BLaER1 treated with 17β-estradiol and CSF1 and Interleukin-3, amounts not matched to agents 10 nM and 100 nM (cell line): ENCODE data around the gene KCNA3.

ENCODE experiments used
- H3K27ac ChIP-seq, 11 experiments: shearing (Covaris generic); formaldehyde crosslinking; 2 replicates each; pipeline ENCODE4 v1.8.1; 2022
- H3K27me3 ChIP-seq, 11 experiments: shearing (Covaris generic); formaldehyde crosslinking; 2 replicates each; pipeline ENCODE4 v1.8.1; 2022
- H3K36me3 ChIP-seq, 11 experiments: shearing (Covaris generic); formaldehyde crosslinking; 2 replicates each; pipeline ENCODE4 v1.8.1; 2022
- H3K4me1 ChIP-seq, 10 experiments: shearing (Covaris generic); formaldehyde crosslinking; 2 replicates each; pipeline ENCODE4 v1.8.1; 2022
- H3K4me2 ChIP-seq, 11 experiments: shearing (Covaris generic); formaldehyde crosslinking; 2 replicates each; pipeline ENCODE4 v1.8.1; 2022
- H3K4me3 ChIP-seq, 10 experiments: shearing (Covaris generic); formaldehyde crosslinking; 2 replicates each; pipeline ENCODE4 v1.8.1; 2022
- H3K9ac ChIP-seq, 11 experiments: shearing (Covaris generic); formaldehyde crosslinking; 2 replicates each; pipeline ENCODE4 v1.8.1; 2022
- H3K9me3 ChIP-seq, 11 experiments: shearing (Covaris generic); formaldehyde crosslinking; replicated peaks in 1 of 11; 2 replicates each; pipeline ENCODE4 v1.8.1; 2022
- H4K20me1 ChIP-seq, 11 experiments: shearing (Covaris generic); formaldehyde crosslinking; 2 replicates each; pipeline ENCODE4 v1.8.1; 2022
- Cebpa-rat ChIP-seq, 11 experiments: shearing (Covaris generic); IDR thresholded peaks; 2 replicates each; pipeline ENCODE4 v1.8.1; 2022

The KCNA3 gene

GRCh38 chr1:110639724-110640386 is 34.9 kb downstream of the KCNA3 start:
- H3K27me3 ChIP-seq: no peaks in the 10 kb centered on the region
- H4K20me1 ChIP-seq: no peaks in the 10 kb centered on the region
- peaks cover 21 to 94% (median 33%) of the 10 kb centered on the region in 10 experiments for H3K4me1 ChIP-seq
- no peaks in the 10 kb centered on the region; a peak in 1 of 22 replicates for H3K9me3 ChIP-seq
- no peaks in the 10 kb centered on the region for H3K36me3 ChIP-seq
- no peak for TF ChIP-seq Cebpa-rat (IDR thresholded peaks at IDR 0.05)
- no peak overlapping the region for H3K4me3 ChIP-seq
- H3K27ac ChIP-seq: peak overlapping the region in 6 of 11 experiments; percentile 18 to 95 (median 76); a peak in 11 of 22 replicates
- H3K4me2 ChIP-seq: peak overlapping the region in 5 of 11 experiments; percentile 22 to 87 (median 72); a peak in 10 of 22 replicates
- H3K9ac ChIP-seq: peak overlapping the region in 3 of 11 experiments; percentile 21 to 74 (median 69); a peak in 6 of 22 replicates

GRCh38 chr1:110638556-110638955 is 36.2 kb downstream of the KCNA3 start:
- 0 out of 22 replicates have a peak overlapping the region, but pooled peaks of 1 of the 11 experiments have one; percentile 72 for H3K4me2 ChIP-seq

GRCh38 chr1:110638058-110638457 is 36.7 kb downstream of the KCNA3 start:
- no peak overlapping the region; a peak in 1 of 22 replicates for H3K4me2 ChIP-seq

More at GRCh38 chr1:110638556-110638955, 36.2 kb downstream of the KCNA3 start:
- Histone ChIP-seq H3K27me3 (no peaks in the 10 kb centered on the region), H3K27ac (peak overlapping the region in 1 of 11 experiments; percentile 89; a peak in 2 of 22 replicates), H3K4me1 (peaks cover 21 to 94% (median 34%) of the 10 kb centered on the region in 10 experiments), H3K9me3 (no peaks in the 10 kb centered on the region), H3K9ac (no peak overlapping the region), H3K4me3 (no peak overlapping the region), H4K20me1 (no peaks in the 10 kb centered on the region), H3K36me3 (no peaks in the 10 kb centered on the region)
- no peak for TF ChIP-seq Cebpa-rat (IDR thresholded peaks at IDR 0.05)

GRCh38 chr1:110637475-110637874 is 37.3 kb downstream of the KCNA3 start:
- Histone ChIP-seq H3K27ac (no peak overlapping the region), H3K36me3 (no peaks in the 10 kb centered on the region), H3K4me3 (no peak overlapping the region), H3K27me3 (no peaks in the 10 kb centered on the region), H3K4me2 (no peak overlapping the region; a peak in 1 of 22 replicates), H3K9me3 (no peaks in the 10 kb centered on the region), H3K9ac (no peak overlapping the region), H4K20me1 (no peaks in the 10 kb centered on the region), H3K4me1 (peaks cover 18 to 93% (median 35%) of the 10 kb centered on the region in 10 experiments)
- TF ChIP-seq Cebpa-rat (IDR thresholded peaks at IDR 0.05): no peak

More at GRCh38 chr1:110638058-110638457, 36.7 kb downstream of the KCNA3 start:
- Histone ChIP-seq H3K4me1 (peaks cover 18 to 94% (median 33%) of the 10 kb centered on the region in 10 experiments), H4K20me1 (no peaks in the 10 kb centered on the region), H3K9ac (no peak overlapping the region), H3K36me3 (no peaks in the 10 kb centered on the region), H3K27me3 (no peaks in the 10 kb centered on the region), H3K27ac (0 out of 22 replicates have a peak overlapping the region, but pooled peaks of 1 of the 11 experiments have one; percentile 89), H3K9me3 (no peaks in the 10 kb centered on the region), H3K4me3 (no peak overlapping the region)
- TF ChIP-seq Cebpa-rat (IDR thresholded peaks at IDR 0.05): no peak

GRCh38 chr1:110636149-110636935 is 38.4 kb downstream of the KCNA3 start:
- Histone ChIP-seq H4K20me1 (no peaks in the 10 kb centered on the region), H3K27me3 (no peaks in the 10 kb centered on the region), H3K4me3 (no peak overlapping the region), H3K9ac (no peak overlapping the region), H3K36me3 (no peaks in the 10 kb centered on the region), H3K4me1 (peaks cover 27 to 93% (median 42%) of the 10 kb centered on the region in 10 experiments), H3K4me2 (peak overlapping the region in 8 of 11 experiments; percentile 5 to 69 (median 42); a peak in 11 of 22 replicates), H3K27ac (peak overlapping the region in 1 of 11 experiments; percentile 52; a peak in 1 of 22 replicates), H3K9me3 (no peaks in the 10 kb centered on the region)
- TF ChIP-seq Cebpa-rat (IDR thresholded peaks at IDR 0.05): no peak

GRCh38 chr1:110635434-110635833 is 39.3 kb downstream of the KCNA3 start:
- Histone ChIP-seq H4K20me1 (no peaks in the 10 kb centered on the region), H3K9ac (peak overlapping the region in 1 of 11 experiments; percentile 29; a peak in 1 of 22 replicates), H3K9me3 (no peaks in the 10 kb centered on the region), H3K4me1 (peaks cover 36 to 93% (median 51%) of the 10 kb centered on the region in 10 experiments), H3K36me3 (no peaks in the 10 kb centered on the region), H3K27me3 (no peaks in the 10 kb centered on the region), H3K27ac (peak overlapping the region in 3 of 11 experiments; percentile 31 to 70 (median 52); a peak in 5 of 22 replicates), H3K4me2 (peak overlapping the region in 8 of 11 experiments; percentile 32 to 69 (median 47); a peak in 14 of 22 replicates), H3K4me3 (no peak overlapping the region)
- no peak for TF ChIP-seq Cebpa-rat (IDR thresholded peaks at IDR 0.05)

GRCh38 chr1:110634455-110635311 is 40.1 kb downstream of the KCNA3 start:
- Histone ChIP-seq H4K20me1 (no peaks in the 10 kb centered on the region), H3K9me3 (no peaks in the 10 kb centered on the region), H3K4me2 (peak overlapping the region; percentile 32 to 69 (median 47); a peak in 19 of 22 replicates), H3K36me3 (no peaks in the 10 kb centered on the region), H3K27ac (peak overlapping the region in 3 of 11 experiments; percentile 31 to 70 (median 52); a peak in 5 of 22 replicates), H3K4me3 (no peak overlapping the region), H3K27me3 (no peaks in the 10 kb centered on the region), H3K9ac (peak overlapping the region in 2 of 11 experiments; percentile 6 to 29; a peak in 2 of 22 replicates), H3K4me1 (peaks cover 36 to 93% (median 52%) of the 10 kb centered on the region in 10 experiments)
- TF ChIP-seq Cebpa-rat (IDR thresholded peaks at IDR 0.05): no peak

GRCh38 chr1:110634086-110634454 is 40.7 kb downstream of the KCNA3 start:
- Histone ChIP-seq H3K4me1 (peaks cover 36 to 93% (median 52%) of the 10 kb centered on the region in 10 experiments), H3K36me3 (no peaks in the 10 kb centered on the region), H3K9ac (peak overlapping the region in 2 of 11 experiments; percentile 6 to 22; a peak in 2 of 22 replicates), H3K4me2 (peak overlapping the region; percentile 32 to 69 (median 47); a peak in 15 of 22 replicates), H3K27ac (peak overlapping the region in 3 of 11 experiments; percentile 4 to 70 (median 52); a peak in 5 of 22 replicates), H3K4me3 (no peak overlapping the region), H4K20me1 (no peaks in the 10 kb centered on the region), H3K27me3 (no peaks in the 10 kb centered on the region), H3K9me3 (no peaks in the 10 kb centered on the region)
- TF ChIP-seq Cebpa-rat (IDR thresholded peaks at IDR 0.05): no peak
